ENCODE measurements around the gene DIP2A.
"Not testable (repeated sequence)": the region's sequence is repeated elsewhere in the genome, so short reads cannot be mapped to it uniquely, and the experiment has no call there.

The DIP2A gene

DNA sequence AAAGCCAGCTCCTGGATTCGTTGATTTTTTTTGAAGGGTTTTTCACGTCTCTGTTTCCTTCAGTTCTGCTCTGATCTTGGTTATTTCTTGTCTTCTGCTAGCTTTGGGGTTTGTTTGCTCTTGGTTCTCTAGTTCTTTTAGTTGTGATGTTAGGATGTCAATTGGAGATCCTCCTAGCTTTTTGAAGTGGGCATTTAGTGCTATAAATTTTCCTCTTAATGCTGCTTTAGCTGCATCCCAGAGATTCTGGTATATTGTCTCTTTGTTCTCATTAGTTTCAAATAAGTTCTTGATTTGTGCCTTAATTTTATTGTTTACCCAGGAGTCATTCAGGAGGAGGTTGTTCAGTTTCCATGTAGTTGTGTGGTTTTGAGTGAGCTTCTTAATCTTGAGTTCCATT is 120.7 kb downstream of the DIP2A start:
- not testable (repeated sequence) for H3K27ac ChIP-seq (ENCODE audit: low read depth, low read length); H3K4me3 ChIP-seq (ENCODE audit: low read length); H3K9ac ChIP-seq (ENCODE audit: low read length); H3K36me3 ChIP-seq (ENCODE audit: control insufficient read depth, insufficient read depth, low read length); H3K4me1 ChIP-seq (ENCODE audit: control insufficient read depth, insufficient read depth, low read length); H3K27me3 ChIP-seq (ENCODE audit: control insufficient read depth, insufficient read depth, low read length)

- peaks cover 6% of the 10 kb centered on the region for H3K36me3 ChIP-seq (ENCODE audit: control insufficient read depth, insufficient read depth, low read length)
- no peak overlapping the region for H3K4me3 ChIP-seq (ENCODE audit: low read length)
- H3K27me3 ChIP-seq (ENCODE audit: control insufficient read depth, insufficient read depth, low read length), result no peaks in the 10 kb centered on the region
- no peak overlapping the region for H3K9ac ChIP-seq (ENCODE audit: low read length)
- no peak overlapping the region for H3K27ac ChIP-seq (ENCODE audit: low read depth, low read length)
- no peaks in the 10 kb centered on the region for H3K4me1 ChIP-seq (ENCODE audit: control insufficient read depth, insufficient read depth, low read length)
Measured at GRCh38 chr21:46581780-46582307, 123.2 kb downstream of the DIP2A start.

DNA sequence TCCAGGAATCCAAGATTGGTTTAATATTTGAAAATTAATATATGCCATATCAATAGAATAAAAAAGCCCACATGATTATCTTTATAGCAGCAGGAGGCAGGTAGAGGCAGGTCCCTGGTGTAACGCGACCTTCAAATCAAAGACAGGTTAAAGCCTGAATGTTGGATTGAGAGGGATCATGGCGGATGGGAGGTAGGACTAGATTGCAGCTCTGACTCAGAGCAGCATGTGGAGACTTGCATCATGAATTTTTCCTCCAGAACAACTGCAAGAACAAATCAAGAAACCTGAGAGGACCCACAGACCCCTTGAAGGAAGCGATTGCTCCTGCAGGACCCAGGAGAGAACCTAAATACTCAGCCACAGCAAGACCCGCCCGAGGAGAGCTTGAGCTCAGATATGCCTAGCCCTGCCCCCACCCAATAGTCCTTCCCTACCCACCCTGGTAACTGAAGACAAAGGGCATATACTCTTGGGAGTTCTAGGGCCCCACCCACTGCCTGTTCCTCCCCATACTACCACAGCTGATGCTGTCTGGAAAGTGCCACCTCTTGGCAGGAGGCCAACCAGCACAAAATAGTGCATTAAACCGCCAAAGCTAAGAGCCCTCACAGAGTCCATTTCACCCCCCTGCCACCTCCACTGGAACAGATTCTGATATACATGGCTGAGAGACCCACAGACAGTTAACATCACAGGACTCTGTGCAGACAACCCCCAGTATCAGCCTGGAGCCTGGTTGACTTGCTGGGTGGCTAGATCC is 126.7 kb downstream of the DIP2A start:
- Histone ChIP-seq H3K27me3 (ENCODE audit: control insufficient read depth, insufficient read depth, low read length) (no peaks in the 10 kb centered on the region), H3K27ac (ENCODE audit: low read depth, low read length) (no peak overlapping the region), H3K9ac (ENCODE audit: low read length) (no peak overlapping the region), H3K4me1 (ENCODE audit: control insufficient read depth, insufficient read depth, low read length) (no peaks in the 10 kb centered on the region), H3K36me3 (ENCODE audit: control insufficient read depth, insufficient read depth, low read length) (peaks cover 6% of the 10 kb centered on the region), H3K4me3 (ENCODE audit: low read length) (no peak overlapping the region)

GRCh38 chr21:46594276-46594675 is 135.6 kb downstream of the DIP2A start:
- Histone ChIP-seq H3K4me1 (ENCODE audit: control insufficient read depth, insufficient read depth, low read length) (no peaks in the 10 kb centered on the region), H3K4me3 (ENCODE audit: low read length) (no peak overlapping the region), H3K27ac (ENCODE audit: low read depth, low read length) (no peak overlapping the region), H3K9ac (ENCODE audit: low read length) (no peak overlapping the region), H3K36me3 (ENCODE audit: control insufficient read depth, insufficient read depth, low read length) (no peaks in the 10 kb centered on the region), H3K27me3 (ENCODE audit: control insufficient read depth, insufficient read depth, low read length) (no peaks in the 10 kb centered on the region)

GRCh38 chr21:46596201-46596600 is 137.5 kb downstream of the DIP2A start:
- Histone ChIP-seq H3K4me3 (ENCODE audit: low read length) (no peak overlapping the region), H3K27me3 (ENCODE audit: control insufficient read depth, insufficient read depth, low read length) (no peaks in the 10 kb centered on the region), H3K27ac (ENCODE audit: low read depth, low read length) (no peak overlapping the region), H3K4me1 (ENCODE audit: control insufficient read depth, insufficient read depth, low read length) (no peaks in the 10 kb centered on the region), H3K9ac (ENCODE audit: low read length) (no peak overlapping the region), H3K36me3 (ENCODE audit: control insufficient read depth, insufficient read depth, low read length) (no peaks in the 10 kb centered on the region)

GRCh38 chr21:46597031-46597430 is 138.3 kb downstream of the DIP2A start:
- Histone ChIP-seq H3K36me3 (ENCODE audit: control insufficient read depth, insufficient read depth, low read length) (no peaks in the 10 kb centered on the region), H3K4me3 (ENCODE audit: low read length) (no peak overlapping the region), H3K4me1 (ENCODE audit: control insufficient read depth, insufficient read depth, low read length) (no peaks in the 10 kb centered on the region), H3K27ac (ENCODE audit: low read depth, low read length) (no peak overlapping the region), H3K27me3 (ENCODE audit: control insufficient read depth, insufficient read depth, low read length) (no peaks in the 10 kb centered on the region), H3K9ac (ENCODE audit: low read length) (no peak overlapping the region)

DNA sequence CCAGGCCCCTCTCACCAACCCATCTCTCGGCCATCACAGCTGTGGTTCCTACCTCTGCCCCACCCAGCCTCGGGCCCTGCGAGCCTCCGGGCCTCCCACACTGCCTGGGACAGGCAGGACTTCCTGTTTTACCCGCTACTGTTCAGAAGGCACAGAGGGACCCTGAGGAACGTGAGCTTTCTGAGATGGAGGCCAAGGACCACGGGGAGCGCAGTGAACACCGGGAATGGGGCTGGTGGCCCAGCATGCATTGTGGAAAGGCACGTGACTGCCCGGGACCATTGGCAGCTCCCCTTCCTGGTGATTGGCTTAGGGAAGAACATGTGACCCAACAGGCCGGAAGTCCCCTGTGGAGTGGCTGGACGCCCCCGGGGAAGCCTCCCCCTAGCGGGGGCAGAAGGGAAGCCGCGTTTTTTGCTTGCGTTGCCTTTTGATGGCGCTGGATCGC is 139.2 kb downstream of the DIP2A start:
- H3K9ac ChIP-seq (ENCODE audit: low read length), result no peak overlapping the region
- no peak overlapping the region for H3K4me3 ChIP-seq (ENCODE audit: low read length)
- no peak overlapping the region for H3K27ac ChIP-seq (ENCODE audit: low read depth, low read length)
- H3K4me1 ChIP-seq (ENCODE audit: control insufficient read depth, insufficient read depth, low read length), result no peaks in the 10 kb centered on the region
- H3K36me3 ChIP-seq (ENCODE audit: control insufficient read depth, insufficient read depth, low read length), result no peaks in the 10 kb centered on the region
- H3K27me3 ChIP-seq (ENCODE audit: control insufficient read depth, insufficient read depth, low read length), result no peaks in the 10 kb centered on the region

DNA sequence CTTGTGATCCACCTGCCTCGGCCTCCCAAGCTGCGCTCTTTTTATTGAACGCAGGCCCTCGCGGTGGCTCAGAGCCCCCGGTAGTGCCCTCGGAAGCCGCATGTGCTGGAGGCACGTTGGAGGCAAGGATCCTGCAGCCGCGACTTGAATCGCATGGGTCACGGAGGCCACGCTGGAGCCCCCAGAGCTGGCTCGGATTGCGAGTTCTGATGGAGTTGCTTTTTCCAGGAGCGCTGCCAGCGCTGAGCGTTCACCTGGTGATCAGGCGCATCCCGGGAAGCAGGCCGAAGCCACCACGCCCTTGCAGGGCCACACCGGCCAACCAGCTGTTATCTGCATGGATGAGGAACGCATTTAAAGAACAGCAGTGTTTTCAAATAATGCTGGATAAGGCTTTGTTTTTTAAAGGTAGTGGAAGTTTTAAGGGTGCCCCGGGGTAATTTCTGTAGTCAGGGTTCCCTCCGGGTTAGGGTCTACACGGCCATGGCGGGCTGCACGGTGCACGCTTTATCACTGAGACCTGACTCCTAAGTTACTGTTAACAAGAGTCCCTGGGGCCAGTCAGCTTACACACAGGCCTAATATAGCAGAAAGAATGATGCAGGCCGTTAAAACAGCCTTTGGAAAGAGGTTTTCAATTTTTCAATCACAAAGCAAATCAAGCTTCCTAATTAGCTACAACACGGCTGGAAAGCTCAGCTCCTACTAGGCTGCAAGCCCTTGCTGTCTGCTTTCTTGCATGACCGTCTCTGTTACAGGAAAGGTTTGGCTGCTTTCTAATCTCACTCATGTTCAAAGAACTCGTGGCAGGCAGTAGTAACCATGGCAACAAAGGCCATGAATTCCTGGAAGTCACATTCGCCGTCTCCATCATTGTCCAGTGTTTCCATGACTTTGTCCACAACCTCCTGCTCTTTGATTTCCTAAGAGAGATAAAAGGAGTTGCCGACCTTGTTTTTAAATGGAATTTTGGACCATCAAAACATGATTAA is 140.2 kb downstream of the DIP2A start:
- Histone ChIP-seq H3K27me3 (ENCODE audit: control insufficient read depth, insufficient read depth, low read length) (no peaks in the 10 kb centered on the region), H3K4me1 (ENCODE audit: control insufficient read depth, insufficient read depth, low read length) (no peaks in the 10 kb centered on the region), H3K4me3 (ENCODE audit: low read length) (no peak overlapping the region), H3K36me3 (ENCODE audit: control insufficient read depth, insufficient read depth, low read length) (no peaks in the 10 kb centered on the region), H3K9ac (ENCODE audit: low read length) (no peak overlapping the region), H3K27ac (ENCODE audit: low read depth, low read length) (no peak overlapping the region)

- H3K27ac ChIP-seq (ENCODE audit: low read depth, low read length), result no peak overlapping the region
- H3K9ac ChIP-seq (ENCODE audit: low read length), result no peak overlapping the region
- no peaks in the 10 kb centered on the region for H3K27me3 ChIP-seq (ENCODE audit: control insufficient read depth, insufficient read depth, low read length)
- no peaks in the 10 kb centered on the region for H3K36me3 ChIP-seq (ENCODE audit: control insufficient read depth, insufficient read depth, low read length)
- H3K4me3 ChIP-seq (ENCODE audit: low read length), result no peak overlapping the region
- H3K4me1 ChIP-seq (ENCODE audit: control insufficient read depth, insufficient read depth, low read length), result no peaks in the 10 kb centered on the region
Measured at GRCh38 chr21:46600305-46600704, 141.6 kb downstream of the DIP2A start.

GRCh38 chr21:46600978-46601377 is 142.3 kb downstream of the DIP2A start:
- no peaks in the 10 kb centered on the region for H3K27me3 ChIP-seq (ENCODE audit: control insufficient read depth, insufficient read depth, low read length)
- no peak overlapping the region for H3K4me3 ChIP-seq (ENCODE audit: low read length)
- no peak overlapping the region for H3K27ac ChIP-seq (ENCODE audit: low read depth, low read length)
- no peaks in the 10 kb centered on the region for H3K36me3 ChIP-seq (ENCODE audit: control insufficient read depth, insufficient read depth, low read length)
- no peak overlapping the region for H3K9ac ChIP-seq (ENCODE audit: low read length)
- no peaks in the 10 kb centered on the region for H3K4me1 ChIP-seq (ENCODE audit: control insufficient read depth, insufficient read depth, low read length)

- H3K4me1 ChIP-seq (ENCODE audit: control insufficient read depth, insufficient read depth, low read length), result no peaks in the 10 kb centered on the region
- H3K27ac ChIP-seq (ENCODE audit: low read depth, low read length), result no peak overlapping the region
- H3K4me3 ChIP-seq (ENCODE audit: low read length), result no peak overlapping the region
- no peaks in the 10 kb centered on the region for H3K36me3 ChIP-seq (ENCODE audit: control insufficient read depth, insufficient read depth, low read length)
- H3K27me3 ChIP-seq (ENCODE audit: control insufficient read depth, insufficient read depth, low read length), result no peaks in the 10 kb centered on the region
- no peak overlapping the region for H3K9ac ChIP-seq (ENCODE audit: low read length)
Measured at GRCh38 chr21:46603228-46603627, 144.5 kb downstream of the DIP2A start.

- H3K36me3 ChIP-seq (ENCODE audit: control insufficient read depth, insufficient read depth, low read length), result no peaks in the 10 kb centered on the region
- peak overlapping the region; percentile 41 for H3K27ac ChIP-seq (ENCODE audit: low read depth, low read length)
- no peak overlapping the region for H3K4me3 ChIP-seq (ENCODE audit: low read length)
- H3K9ac ChIP-seq (ENCODE audit: low read length), result no peak overlapping the region
- H3K4me1 ChIP-seq (ENCODE audit: control insufficient read depth, insufficient read depth, low read length), result no peaks in the 10 kb centered on the region
- H3K27me3 ChIP-seq (ENCODE audit: control insufficient read depth, insufficient read depth, low read length), result no peaks in the 10 kb centered on the region
Measured at GRCh38 chr21:46604329-46604974, 145.8 kb downstream of the DIP2A start.
